ENCODE data around the gene PRR12.

PRR12 gene

DNA sequence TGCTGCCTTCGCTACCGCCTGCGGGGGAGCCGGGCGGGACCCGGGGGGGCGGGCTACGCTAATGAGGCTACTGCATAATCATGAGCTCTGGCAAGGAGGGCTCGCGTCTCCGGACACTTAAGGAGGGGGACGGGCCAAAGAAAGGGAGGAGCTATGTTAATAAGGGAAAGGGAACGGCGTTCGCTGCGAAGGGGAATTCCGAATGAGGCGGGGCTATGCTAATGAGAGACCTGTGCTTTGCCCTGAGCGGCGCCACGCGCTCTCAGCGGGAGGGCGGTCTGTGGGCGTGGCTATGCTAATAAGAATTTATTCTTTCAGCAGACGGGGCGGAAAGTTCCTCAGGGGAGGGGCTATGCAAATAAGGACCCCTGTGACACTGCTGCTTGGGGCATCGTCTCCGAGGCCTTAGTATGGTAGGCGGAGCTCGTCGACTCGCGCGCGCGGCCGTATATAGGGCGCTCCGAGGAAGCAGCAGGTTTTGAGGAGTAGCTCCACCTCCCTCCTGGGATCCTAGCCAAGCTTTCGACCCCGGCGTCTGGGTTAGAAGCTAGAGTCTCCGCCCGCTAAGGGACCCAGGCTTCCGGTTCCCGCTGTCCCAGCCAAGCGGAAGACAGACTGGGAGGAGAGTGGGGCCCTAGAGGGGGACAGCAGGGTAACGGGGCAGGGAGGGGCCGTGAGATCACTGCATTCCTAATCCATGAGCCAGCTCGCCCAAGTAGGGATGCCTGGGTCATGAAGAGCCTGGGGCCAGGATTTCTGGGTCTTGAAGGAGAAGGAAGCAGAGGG is 49.3 kb downstream of the PRR12 start, which contains the start of gene RRAS (continued):
- no peak for TF ChIP-seq AEBP2 (tag by site-specific recombination; IDR thresholded peaks at IDR 0.05; ENCODE audit: borderline replicate concordance)
- no peak for TF ChIP-seq ZNF202 (tag by site-specific recombination; IDR thresholded peaks at IDR 0.05; ENCODE audit: borderline replicate concordance)
- TF ChIP-seq ZNF214 (tag by site-specific recombination; IDR thresholded peaks at IDR 0.05; ENCODE audit: borderline replicate concordance): no peak
- peak; percentile 83 for TF ChIP-seq OSR2 (tag by site-specific recombination; IDR thresholded peaks at IDR 0.05)
- no peak for TF ChIP-seq ZNF677 (tag by site-specific recombination; IDR thresholded peaks at IDR 0.05)
- TF ChIP-seq ZBTB7A (tag by site-specific recombination; IDR thresholded peaks at IDR 0.05; ENCODE audit: low read depth): peak; percentile 76; the same call in 1 of the 2 replicates
- no peak for TF ChIP-seq ZNF624 (tag by site-specific recombination; IDR thresholded peaks at IDR 0.05)
- TF ChIP-seq ZNF449 (tag by site-specific recombination; IDR thresholded peaks at IDR 0.05): no peak; the same call in 1 of the 2 replicates
- no peak for TF ChIP-seq ZFP41 (tag by site-specific recombination; IDR thresholded peaks at IDR 0.05; ENCODE audit: borderline replicate concordance)
- peak; percentile 94 for TF ChIP-seq BCL11A (tag by site-specific recombination; IDR thresholded peaks at IDR 0.05; ENCODE audit: low read depth)
- TF ChIP-seq ZNF324 (tag by site-specific recombination; IDR thresholded peaks at IDR 0.05): peak; percentile 97
- no peak for TF ChIP-seq HOXD13 (CRISPR knock-in tag; IDR thresholded peaks at IDR 0.05; ENCODE audit: borderline replicate concordance)
- no peak for TF ChIP-seq ZNF585B (tag by site-specific recombination; IDR thresholded peaks at IDR 0.05)
- TF ChIP-seq PRDM1 (tag by site-specific recombination; IDR thresholded peaks at IDR 0.05): peak; percentile 57; the same call in 1 of the 2 replicates
- TF ChIP-seq ZNF37A (tag by site-specific recombination; IDR thresholded peaks at IDR 0.05): no peak
- TF ChIP-seq, protein P1, sequence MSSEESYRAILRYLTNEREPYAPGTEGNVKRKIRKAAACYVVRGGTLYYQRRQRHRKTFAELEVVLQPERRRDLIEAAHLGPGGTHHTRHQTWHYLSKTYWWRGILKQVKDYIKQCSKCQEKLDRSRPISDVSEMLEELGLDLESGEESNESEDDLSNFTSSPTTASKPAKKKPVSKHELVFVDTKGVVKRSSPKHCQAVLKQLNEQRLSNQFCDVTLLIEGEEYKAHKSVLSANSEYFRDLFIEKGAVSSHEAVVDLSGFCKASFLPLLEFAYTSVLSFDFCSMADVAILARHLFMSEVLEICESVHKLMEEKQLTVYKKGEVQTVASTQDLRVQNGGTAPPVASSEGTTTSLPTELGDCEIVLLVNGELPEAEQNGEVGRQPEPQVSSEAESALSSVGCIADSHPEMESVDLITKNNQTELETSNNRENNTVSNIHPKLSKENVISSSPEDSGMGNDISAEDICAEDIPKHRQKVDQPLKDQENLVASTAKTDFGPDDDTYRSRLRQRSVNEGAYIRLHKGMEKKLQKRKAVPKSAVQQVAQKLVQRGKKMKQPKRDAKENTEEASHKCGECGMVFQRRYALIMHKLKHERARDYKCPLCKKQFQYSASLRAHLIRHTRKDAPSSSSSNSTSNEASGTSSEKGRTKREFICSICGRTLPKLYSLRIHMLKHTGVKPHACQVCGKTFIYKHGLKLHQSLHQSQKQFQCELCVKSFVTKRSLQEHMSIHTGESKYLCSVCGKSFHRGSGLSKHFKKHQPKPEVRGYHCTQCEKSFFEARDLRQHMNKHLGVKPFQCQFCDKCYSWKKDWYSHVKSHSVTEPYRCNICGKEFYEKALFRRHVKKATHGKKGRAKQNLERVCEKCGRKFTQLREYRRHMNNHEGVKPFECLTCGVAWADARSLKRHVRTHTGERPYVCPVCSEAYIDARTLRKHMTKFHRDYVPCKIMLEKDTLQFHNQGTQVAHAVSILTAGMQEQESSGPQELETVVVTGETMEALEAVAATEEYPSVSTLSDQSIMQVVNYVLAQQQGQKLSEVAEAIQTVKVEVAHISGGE (tag by site-specific recombination; conservative IDR thresholded peaks at IDR 0.05; ENCODE audit: low read depth): peak; percentile 91
- TF ChIP-seq TCF7L2 (IDR thresholded peaks at IDR 0.05; ENCODE audit: borderline replicate concordance, low read depth, low read length): no peak
- peak; percentile 63 for TF ChIP-seq PRDM10 (tag by site-specific recombination; IDR thresholded peaks at IDR 0.05)
- TF ChIP-seq ZNF362 (tag by site-specific recombination; IDR thresholded peaks at IDR 0.05): no peak
- peak; percentile 84 for TF ChIP-seq ZBTB21 (tag by site-specific recombination; IDR thresholded peaks at IDR 0.05)
- TF ChIP-seq ZNF184 (tag by site-specific recombination; IDR thresholded peaks at IDR 0.05): no peak
- TF ChIP-seq ZNF112 (tag by site-specific recombination; IDR thresholded peaks at IDR 0.05): no peak
- TF ChIP-seq ZNF366 (tag by site-specific recombination; conservative IDR thresholded peaks at IDR 0.05): peak; percentile 97
- TF ChIP-seq, protein P2, sequence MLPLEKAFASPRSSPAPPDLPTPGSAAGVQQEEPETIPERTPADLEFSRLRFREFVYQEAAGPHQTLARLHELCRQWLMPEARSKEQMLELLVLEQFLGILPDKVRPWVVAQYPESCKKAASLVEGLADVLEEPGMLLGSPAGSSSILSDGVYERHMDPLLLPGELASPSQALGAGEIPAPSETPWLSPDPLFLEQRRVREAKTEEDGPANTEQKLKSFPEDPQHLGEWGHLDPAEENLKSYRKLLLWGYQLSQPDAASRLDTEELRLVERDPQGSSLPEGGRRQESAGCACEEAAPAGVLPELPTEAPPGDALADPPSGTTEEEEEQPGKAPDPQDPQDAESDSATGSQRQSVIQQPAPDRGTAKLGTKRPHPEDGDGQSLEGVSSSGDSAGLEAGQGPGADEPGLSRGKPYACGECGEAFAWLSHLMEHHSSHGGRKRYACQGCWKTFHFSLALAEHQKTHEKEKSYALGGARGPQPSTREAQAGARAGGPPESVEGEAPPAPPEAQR (tag by site-specific recombination; IDR thresholded peaks at IDR 0.05): peak; percentile 58; the same call in 1 of the 2 replicates
- TF ChIP-seq ZNF664 (tag by site-specific recombination; IDR thresholded peaks at IDR 0.05): no peak
- TF ChIP-seq ZIC2 (tag by site-specific recombination; IDR thresholded peaks at IDR 0.05): peak; percentile 58
- no peak for TF ChIP-seq ZNF768 (tag by site-specific recombination; IDR thresholded peaks at IDR 0.05)

Data from HEK293 (cell line).